RPMI7951 (cell line): ENCODE results near the gene GOLGA7B. TPM values are rescaled to one million over a fixed set of nuclear protein-coding genes. Genes with fewer than 3 reads are reported as not detected.

Experiments
- total RNA-seq: library from RNA; depleted of rRNA; stranded (reverse); fragments of >200 nt; shearing (Covaris generic); gene quantifications from 2 replicates; pipeline ENCODE4 v1.2.3, GENCODE V29; 2014; rRNA removed

GOLGA7B gene
- total RNA-seq, 1 experiment from 2014 or later: 3.1 TPM

Other genes starting within 250 kb of the GOLGA7B start
- gene MORN4, start 216.3 kb upstream of the GOLGA7B start, total RNA-seq: 2.2 and 3.7 TPM in 2 replicates
- 10.4 and 10.6 TPM in 2 replicates for gene PI4K2A, start 209.2 kb upstream of the GOLGA7B start, total RNA-seq
- 7.6 and 13.2 TPM in 2 replicates for gene AVPI1, start 162.6 kb upstream of the GOLGA7B start, total RNA-seq
- gene MARVELD1, start 136.1 kb upstream of the GOLGA7B start, total RNA-seq: 29.0 and 41.7 TPM in 2 replicates
- 7.0 and 10.3 TPM in 2 replicates for gene ZFYVE27, start 112.7 kb upstream of the GOLGA7B start, total RNA-seq
- not detected in 2 replicates for gene SFRP5, start 77.8 kb upstream of the GOLGA7B start, total RNA-seq
- not detected in 2 replicates for gene CRTAC1, start 180.8 kb downstream of the GOLGA7B start, total RNA-seq